Left ventricle myocardium inferior (tissue), 1 donor: ENCODE results near the gene MAMDC2. TPM values are rescaled to one million over a fixed set of nuclear protein-coding genes. Genes with fewer than 3 reads are reported as not detected.

Experiments used
- DNase-seq: peaks from one replicate; pipeline ENCODE4 v3.0.0-alpha.2; 2020
- H3K27ac ChIP-seq: fragments of 200-600 bp; replicated peaks from 2 replicates; pipeline ENCODE4 v1.8.0; 2021
- H3K27me3 ChIP-seq: fragments of 200-600 bp; 2 replicates; pipeline ENCODE4 v1.8.0; 2021; ENCODE audit warnings: low read depth
- H3K36me3 ChIP-seq: fragments of 200-600 bp; 2 replicates; pipeline ENCODE4 v1.8.0; 2021
- H3K4me1 ChIP-seq: fragments of 200-600 bp; 2 replicates; pipeline ENCODE4 v1.8.0; 2021
- H3K4me3 ChIP-seq: fragments of 200-600 bp; 2 replicates; pipeline ENCODE4 v1.8.0; 2021; ENCODE audit warnings: mild to moderate bottlenecking, moderate library complexity
- H3K9me3 ChIP-seq: fragments of 200-600 bp; replicated peaks from 2 replicates; pipeline ENCODE4 v1.8.0; 2021
- intact Hi-C: fragments of 100-400 bp; cut with micrococcal nuclease; formaldehyde crosslinking; loops from one replicate; pipeline ENCODE4 v1.11.0; 2022
- total RNA-seq: library from RNA; stranded (reverse); fragmentation: NEBNext Ultra II Directional; extraction: Animal tissue kit (Norgen Biotek cat#: 25700); gene quantifications from one replicate; pipeline ENCODE4 v1.2.1, GENCODE V29; 2021
- TF ChIP-seq, protein P1 (sequence below): fragments of 200-600 bp; IDR thresholded peaks from 2 replicates; pipeline ENCODE4 v1.8.0; 2021; ENCODE audit warnings: antibody characterized with exemption, mild to moderate bottlenecking, borderline replicate concordance
- donor health status: DM: no; HTN: yes; CAD: no; lungs with severe emphysema.

MAMDC2 gene
- total RNA-seq, 1 donor from 2014 or later: 9.0 TPM

DNA sequence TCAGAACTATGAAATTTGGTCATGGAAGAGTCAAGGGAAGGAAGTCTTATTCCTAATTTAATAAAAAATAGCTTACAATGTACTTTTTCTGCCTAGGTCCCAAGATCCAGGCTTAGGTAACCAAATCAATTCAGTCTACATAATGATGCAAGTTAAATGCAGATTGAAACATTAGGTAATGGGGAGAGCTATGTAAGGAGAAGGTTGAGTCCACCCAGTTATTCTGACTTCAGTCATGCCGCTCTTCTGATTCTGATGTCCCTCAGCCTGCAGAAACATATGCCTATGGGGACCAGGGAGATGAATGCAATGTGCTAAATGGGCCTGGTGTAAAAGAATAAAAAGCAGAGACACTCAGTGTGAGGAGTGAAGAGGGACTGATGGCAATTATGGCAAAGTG, 63.9 kb downstream of the MAMDC2 start:
- H3K27ac ChIP-seq: no peak overlapping the region

DNA sequence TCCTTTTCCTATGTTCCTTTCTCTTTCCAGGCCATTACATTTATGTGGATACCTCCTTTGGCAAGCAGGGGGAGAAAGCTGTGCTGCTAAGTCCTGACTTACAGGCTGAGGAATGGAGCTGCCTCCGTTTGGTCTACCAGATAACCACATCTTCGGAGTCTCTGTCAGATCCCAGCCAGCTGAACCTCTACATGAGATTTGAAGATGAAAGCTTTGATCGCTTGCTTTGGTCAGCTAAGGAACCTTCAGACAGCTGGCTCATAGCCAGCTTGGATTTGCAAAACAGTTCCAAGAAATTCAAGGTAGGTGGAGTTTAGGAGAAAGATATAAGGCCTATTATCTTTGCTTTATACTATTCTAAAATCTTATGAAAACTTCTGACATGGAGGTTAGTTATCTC, 64.5 kb downstream of the MAMDC2 start:
- H3K27me3 ChIP-seq: no peaks in the 10 kb centered on the region
- H3K4me1 ChIP-seq: peaks cover 17% of the 10 kb centered on the region
- DNase-seq: no peak
- no peaks in the 10 kb centered on the region for H3K9me3 ChIP-seq
- H3K36me3 ChIP-seq: peaks cover 10% of the 10 kb centered on the region
- H3K27ac ChIP-seq: no peak overlapping the region
- no peak overlapping the region for H3K4me3 ChIP-seq
- intact Hi-C loops: no loop called here
- TF ChIP-seq, protein P1, sequence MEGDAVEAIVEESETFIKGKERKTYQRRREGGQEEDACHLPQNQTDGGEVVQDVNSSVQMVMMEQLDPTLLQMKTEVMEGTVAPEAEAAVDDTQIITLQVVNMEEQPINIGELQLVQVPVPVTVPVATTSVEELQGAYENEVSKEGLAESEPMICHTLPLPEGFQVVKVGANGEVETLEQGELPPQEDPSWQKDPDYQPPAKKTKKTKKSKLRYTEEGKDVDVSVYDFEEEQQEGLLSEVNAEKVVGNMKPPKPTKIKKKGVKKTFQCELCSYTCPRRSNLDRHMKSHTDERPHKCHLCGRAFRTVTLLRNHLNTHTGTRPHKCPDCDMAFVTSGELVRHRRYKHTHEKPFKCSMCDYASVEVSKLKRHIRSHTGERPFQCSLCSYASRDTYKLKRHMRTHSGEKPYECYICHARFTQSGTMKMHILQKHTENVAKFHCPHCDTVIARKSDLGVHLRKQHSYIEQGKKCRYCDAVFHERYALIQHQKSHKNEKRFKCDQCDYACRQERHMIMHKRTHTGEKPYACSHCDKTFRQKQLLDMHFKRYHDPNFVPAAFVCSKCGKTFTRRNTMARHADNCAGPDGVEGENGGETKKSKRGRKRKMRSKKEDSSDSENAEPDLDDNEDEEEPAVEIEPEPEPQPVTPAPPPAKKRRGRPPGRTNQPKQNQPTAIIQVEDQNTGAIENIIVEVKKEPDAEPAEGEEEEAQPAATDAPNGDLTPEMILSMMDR: no peak

More for the DNA sequence above, 63.9 kb downstream of the MAMDC2 start:
- TF ChIP-seq, protein P1: no peak
- Histone ChIP-seq H3K4me3 (no peak overlapping the region), H3K36me3 (peaks cover 10% of the 10 kb centered on the region), H3K27me3 (no peaks in the 10 kb centered on the region), H3K9me3 (no peaks in the 10 kb centered on the region), H3K4me1 (peaks cover 12% of the 10 kb centered on the region)
- DNase-seq: no peak
- intact Hi-C loops: no loop called here

- no peaks in the 10 kb centered on the region for H3K27me3 ChIP-seq
- H3K4me1 ChIP-seq: peaks cover 18% of the 10 kb centered on the region
- H3K4me3 ChIP-seq: no peak overlapping the region
- peaks cover 10% of the 10 kb centered on the region for H3K36me3 ChIP-seq
- no peaks in the 10 kb centered on the region for H3K9me3 ChIP-seq
- H3K27ac ChIP-seq: peak overlapping the region; percentile 57
- no peak for DNase-seq
- TF ChIP-seq, protein P1: no peak
- intact Hi-C loops: loop anchor here (5.0 to 10.0 kb wide), 2 partner anchors 114 to 138 kb away; no protein-coding TSS in a partner anchor
Observed at GRCh38 chr9:70110194-70111041, 66.8 kb downstream of the MAMDC2 start.

DNA sequence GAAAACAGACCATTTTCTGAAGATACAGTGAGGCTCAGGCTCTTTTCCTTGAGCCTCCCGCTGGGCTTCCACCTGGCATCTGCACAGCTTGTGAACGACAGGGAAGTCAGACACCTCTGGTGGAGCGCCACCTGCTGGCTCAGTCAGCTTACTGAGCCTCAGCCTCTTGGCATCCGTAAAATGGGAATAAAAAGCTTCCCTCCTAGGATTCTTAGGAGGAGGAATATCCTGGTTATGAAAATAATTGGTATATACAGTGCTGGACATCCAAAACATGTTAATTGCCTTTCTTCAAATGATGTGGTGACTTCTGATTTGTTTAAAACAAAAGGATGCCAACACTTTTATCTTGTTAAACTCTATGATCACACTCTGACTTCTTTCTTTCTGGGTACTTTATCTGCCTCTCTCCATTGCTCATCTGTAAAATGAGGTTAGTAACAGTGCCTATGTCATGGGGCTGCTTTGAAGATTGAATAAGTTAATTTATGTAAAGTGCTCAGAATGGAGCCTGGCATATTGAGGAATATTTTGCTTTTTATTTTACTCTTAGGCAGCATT, 67.5 kb downstream of the MAMDC2 start:
- intact Hi-C loops: loop anchor here (5.0 to 10.0 kb wide), 2 partner anchors 114 to 139 kb away; no protein-coding TSS in a partner anchor
- TF ChIP-seq, protein P1: peak; percentile 89
- Histone ChIP-seq H3K4me3 (no peak overlapping the region), H3K27me3 (no peaks in the 10 kb centered on the region), H3K27ac (peak overlapping the region; percentile 57), H3K36me3 (peaks cover 10% of the 10 kb centered on the region), H3K4me1 (peaks cover 18% of the 10 kb centered on the region), H3K9me3 (no peaks in the 10 kb centered on the region)
- DNase-seq: peak; percentile 83

DNA sequence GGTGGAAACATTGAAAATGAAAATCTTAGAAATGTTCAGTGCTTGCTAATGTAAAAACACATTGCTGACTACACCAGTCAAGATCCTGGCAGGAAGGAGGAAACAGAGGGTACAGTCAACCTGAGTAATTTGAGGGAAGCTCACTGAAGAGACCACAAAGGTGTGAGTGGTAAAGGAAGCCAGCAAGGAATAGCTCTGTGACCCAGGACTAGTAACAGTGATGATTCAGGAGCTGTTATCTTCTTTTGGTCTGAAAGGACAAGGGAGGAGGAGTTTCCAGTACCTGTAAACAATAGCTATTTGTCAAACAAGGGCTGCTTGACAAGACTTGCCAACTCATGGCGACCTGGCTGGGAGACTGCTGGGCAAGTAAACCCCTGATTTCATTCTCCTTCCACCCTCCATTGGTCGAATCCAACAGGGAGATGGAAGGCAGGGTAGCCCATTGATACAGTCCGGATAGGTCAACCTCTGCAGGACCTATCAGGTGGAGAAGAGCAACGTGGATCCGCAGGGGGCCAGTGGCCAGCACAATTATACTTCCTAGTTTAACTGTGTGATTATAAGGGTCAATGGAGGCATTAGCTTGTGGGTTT, 68.1 kb downstream of the MAMDC2 start:
- TF ChIP-seq, protein P1: no peak
- no peaks in the 10 kb centered on the region for H3K9me3 ChIP-seq
- no peak for DNase-seq
- no peaks in the 10 kb centered on the region for H3K27me3 ChIP-seq
- H3K36me3 ChIP-seq: peaks cover 10% of the 10 kb centered on the region
- peaks cover 18% of the 10 kb centered on the region for H3K4me1 ChIP-seq
- intact Hi-C loops: loop anchor here (5.0 to 10.0 kb wide), 2 partner anchors 113 to 139 kb away; no protein-coding TSS in a partner anchor
- H3K27ac ChIP-seq: no peak overlapping the region
- H3K4me3 ChIP-seq: no peak overlapping the region
